ENCODE measurements around the gene ART4.

ART4 gene, protein sequence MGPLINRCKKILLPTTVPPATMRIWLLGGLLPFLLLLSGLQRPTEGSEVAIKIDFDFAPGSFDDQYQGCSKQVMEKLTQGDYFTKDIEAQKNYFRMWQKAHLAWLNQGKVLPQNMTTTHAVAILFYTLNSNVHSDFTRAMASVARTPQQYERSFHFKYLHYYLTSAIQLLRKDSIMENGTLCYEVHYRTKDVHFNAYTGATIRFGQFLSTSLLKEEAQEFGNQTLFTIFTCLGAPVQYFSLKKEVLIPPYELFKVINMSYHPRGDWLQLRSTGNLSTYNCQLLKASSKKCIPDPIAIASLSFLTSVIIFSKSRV

DNA sequence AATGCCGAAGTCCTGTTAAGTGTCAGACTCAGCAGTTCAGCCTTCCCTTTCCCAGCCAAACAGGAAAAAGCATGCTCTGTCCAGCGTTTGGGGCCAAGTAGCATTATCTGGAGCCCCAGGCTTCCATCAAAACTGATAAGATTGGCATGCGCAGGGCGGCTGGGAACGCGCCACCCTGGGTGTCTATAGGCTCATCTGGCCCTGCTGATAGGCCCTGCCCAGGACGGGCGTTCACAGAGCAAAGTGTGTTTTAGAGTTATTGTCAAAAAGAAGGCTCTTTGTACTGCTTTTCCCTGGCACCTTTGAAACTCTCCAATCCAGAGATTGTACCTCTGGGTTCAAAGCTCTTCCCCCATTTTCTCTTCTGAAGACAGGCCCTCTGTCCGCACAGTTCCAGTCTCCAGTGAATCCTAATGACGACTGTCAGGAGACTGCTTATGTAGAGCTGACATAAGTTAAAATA lies at the start of gene ART4:
TSS of gene ART4 (minus strand) at position 102 of the 463 bp plus-strand sequence. CDS start 413 bp downstream, outside the sequence.
- no peak for DNase-seq (ENCODE audit: extremely low read depth, low read depth)
- TF ChIP-seq, protein P1, sequence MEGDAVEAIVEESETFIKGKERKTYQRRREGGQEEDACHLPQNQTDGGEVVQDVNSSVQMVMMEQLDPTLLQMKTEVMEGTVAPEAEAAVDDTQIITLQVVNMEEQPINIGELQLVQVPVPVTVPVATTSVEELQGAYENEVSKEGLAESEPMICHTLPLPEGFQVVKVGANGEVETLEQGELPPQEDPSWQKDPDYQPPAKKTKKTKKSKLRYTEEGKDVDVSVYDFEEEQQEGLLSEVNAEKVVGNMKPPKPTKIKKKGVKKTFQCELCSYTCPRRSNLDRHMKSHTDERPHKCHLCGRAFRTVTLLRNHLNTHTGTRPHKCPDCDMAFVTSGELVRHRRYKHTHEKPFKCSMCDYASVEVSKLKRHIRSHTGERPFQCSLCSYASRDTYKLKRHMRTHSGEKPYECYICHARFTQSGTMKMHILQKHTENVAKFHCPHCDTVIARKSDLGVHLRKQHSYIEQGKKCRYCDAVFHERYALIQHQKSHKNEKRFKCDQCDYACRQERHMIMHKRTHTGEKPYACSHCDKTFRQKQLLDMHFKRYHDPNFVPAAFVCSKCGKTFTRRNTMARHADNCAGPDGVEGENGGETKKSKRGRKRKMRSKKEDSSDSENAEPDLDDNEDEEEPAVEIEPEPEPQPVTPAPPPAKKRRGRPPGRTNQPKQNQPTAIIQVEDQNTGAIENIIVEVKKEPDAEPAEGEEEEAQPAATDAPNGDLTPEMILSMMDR (IDR thresholded peaks at IDR 0.05; ENCODE audit: low read depth, low read length): no peak

DNA sequence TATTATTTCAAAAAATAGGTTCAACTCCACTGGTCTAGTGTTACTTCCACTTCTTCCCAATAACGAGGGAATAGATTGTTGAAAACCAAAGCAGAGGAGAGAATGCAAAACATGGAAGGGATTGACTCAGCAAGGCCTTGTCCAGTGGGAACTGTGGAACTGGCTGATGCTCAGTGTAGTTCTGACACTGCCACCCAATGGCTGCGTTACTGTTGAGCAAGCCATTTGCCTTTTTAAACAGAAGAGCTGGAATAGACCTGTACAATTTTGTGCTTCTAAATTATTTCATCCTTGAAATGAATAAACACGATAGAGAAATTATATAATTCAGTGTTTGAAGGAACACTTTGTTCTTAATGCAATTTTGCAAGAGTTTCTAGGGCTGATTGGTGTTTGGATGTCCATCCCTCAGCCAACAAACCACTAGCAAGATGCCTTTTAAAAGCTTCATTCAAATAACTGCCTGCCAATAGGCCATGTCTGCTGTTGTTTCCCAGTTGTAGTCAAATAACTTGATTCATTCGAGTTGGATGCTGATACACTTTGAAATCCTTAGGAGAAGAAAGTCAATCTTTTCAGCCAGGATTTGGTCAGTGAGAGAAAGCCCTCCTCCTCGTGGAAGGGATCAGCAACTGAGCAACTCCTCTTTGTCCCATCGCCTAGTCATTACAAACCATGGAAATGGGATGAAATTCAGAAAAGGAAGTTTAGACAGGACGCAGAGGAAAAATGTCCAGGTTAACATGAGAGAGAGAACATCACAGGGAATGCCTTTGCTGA lies 49.6 kb upstream of the ART4 start:
- DNase-seq (ENCODE audit: extremely low read depth, low read depth): no peak
- TF ChIP-seq, protein P1 (IDR thresholded peaks at IDR 0.05; ENCODE audit: low read depth, low read length): peak; percentile 15

DNA sequence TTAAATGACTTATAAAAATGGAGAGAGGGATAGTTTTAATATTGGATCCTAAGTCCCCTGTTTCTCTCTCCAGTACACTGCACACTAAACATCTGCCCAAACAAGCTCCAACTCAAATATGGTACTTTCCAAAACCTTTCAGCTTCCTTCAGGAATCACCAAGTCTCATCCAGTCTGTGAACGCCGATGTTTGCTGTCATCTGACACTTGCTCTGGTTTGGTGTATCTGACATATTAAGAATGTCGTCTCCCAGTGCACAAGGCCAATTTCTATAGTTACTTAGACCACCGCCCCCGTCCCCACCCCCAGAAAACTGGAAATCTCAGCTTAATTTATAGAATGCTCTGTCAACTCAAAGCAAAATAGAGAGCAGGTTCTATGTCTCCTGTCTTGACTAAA lies 47.4 kb upstream of the ART4 start:
- DNase-seq (ENCODE audit: extremely low read depth, low read depth): no peak
- TF ChIP-seq, protein P1 (IDR thresholded peaks at IDR 0.05; ENCODE audit: low read depth, low read length): no peak

DNA sequence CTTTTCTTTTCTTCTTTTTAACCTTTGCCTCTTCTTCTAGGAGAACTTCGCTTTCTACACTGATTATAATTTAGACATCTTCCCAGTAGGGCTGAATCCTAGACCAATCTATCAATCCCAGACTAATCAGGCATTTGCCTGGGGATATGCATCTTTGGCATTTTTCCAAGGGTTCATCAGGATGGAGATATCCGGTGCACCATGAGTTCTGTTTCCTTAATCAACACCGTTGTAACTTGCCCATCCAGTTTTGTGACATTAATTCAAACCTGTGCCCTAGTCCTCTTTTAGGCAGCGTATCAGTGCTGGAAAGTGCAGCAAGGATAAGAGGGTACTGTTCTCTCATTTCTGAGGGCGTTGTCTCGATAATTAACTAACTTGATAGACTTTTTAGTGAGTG lies 42.9 kb upstream of the ART4 start:
- TF ChIP-seq, protein P1 (IDR thresholded peaks at IDR 0.05; ENCODE audit: low read depth, low read length): no peak
- DNase-seq (ENCODE audit: extremely low read depth, low read depth): no peak

DNA sequence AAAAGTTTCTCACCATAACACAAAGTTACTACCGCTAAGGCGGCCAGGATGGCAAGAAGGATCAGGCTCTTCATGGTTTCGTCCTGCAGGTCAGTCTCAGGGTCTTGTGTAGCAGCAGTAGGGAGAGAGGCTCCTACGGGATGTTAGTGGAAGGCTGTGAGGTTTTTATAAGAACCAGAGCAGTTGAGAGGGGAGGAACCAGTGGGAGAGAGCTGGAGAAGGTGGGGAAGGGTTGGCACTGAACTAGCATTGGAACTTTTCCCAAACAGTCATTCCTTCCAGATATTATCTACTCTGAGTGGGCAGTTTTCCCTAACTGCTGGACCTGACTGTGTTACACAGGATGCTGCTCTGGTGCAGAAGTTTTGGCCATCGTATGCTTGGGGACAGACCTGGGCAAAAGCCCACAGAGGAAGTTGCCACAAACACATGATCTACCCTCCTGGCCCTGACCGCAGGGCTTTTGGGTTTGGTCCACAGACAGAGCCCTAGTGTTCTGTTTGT lies 42.4 kb upstream of the ART4 start, which contains the start of gene MGP:
TSS of gene MGP (minus strand) at position 137 of the 504 bp plus-strand sequence. CDS start at position 74, 63 bp downstream.
- peak; percentile 34 for DNase-seq (ENCODE audit: extremely low read depth, low read depth)
- TF ChIP-seq, protein P1 (IDR thresholded peaks at IDR 0.05; ENCODE audit: low read depth, low read length): no peak

DNA sequence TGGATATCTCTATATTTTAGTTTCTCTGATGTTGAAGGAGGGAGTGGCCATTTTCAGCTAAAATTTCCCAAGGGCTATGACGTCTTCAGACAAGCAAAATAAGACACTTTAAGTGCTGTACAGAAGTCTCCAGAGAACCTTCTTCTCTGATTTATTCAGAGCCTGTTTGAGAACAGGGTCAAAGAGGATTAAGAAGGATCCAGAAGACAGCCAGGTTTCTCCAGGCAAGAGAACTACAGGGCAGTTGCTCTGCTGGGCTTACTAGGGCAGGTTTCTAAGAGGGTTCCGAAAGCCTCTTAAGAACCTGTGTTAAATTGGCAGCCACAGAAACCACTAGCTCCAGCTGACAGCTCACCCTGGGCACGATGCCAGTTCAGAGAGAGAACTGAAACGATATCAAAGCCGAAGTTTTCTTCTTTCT lies 41.1 kb upstream of the ART4 start:
- peak; percentile 22 for DNase-seq (ENCODE audit: extremely low read depth, low read depth)
- TF ChIP-seq, protein P1 (IDR thresholded peaks at IDR 0.05; ENCODE audit: low read depth, low read length): no peak

DNA sequence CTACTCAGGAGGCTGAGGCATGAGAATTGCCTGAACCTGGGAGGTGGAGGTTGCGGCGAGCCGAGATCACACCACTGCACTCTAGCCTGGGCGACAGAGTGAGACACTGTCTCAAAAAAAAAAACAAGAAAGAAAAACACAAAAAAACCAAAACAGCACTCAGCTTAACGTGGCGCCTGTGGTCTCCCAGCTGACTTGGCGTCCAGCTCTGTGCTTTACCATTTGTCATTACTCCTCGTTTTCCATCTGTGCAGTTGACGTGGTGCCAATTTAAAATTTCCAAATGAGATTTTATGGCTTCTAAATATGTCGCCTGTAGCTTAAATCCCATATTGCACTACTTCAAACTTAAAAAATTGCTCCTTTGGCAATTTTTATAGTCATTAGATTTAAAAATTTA lies 40.4 kb upstream of the ART4 start:
- no peak for DNase-seq (ENCODE audit: extremely low read depth, low read depth)
- TF ChIP-seq, protein P1 (IDR thresholded peaks at IDR 0.05; ENCODE audit: low read depth, low read length): no peak

Measured in AG09319 (cell line).